ENCODE results near the gene LIG1. TPM values are rescaled to one million over a fixed set of nuclear protein-coding genes. Genes with fewer than 3 reads are reported as not detected.

The LIG1 gene
- total RNA-seq, 2 experiments from 2014 or later, result 200 to 206 TPM

DNA sequence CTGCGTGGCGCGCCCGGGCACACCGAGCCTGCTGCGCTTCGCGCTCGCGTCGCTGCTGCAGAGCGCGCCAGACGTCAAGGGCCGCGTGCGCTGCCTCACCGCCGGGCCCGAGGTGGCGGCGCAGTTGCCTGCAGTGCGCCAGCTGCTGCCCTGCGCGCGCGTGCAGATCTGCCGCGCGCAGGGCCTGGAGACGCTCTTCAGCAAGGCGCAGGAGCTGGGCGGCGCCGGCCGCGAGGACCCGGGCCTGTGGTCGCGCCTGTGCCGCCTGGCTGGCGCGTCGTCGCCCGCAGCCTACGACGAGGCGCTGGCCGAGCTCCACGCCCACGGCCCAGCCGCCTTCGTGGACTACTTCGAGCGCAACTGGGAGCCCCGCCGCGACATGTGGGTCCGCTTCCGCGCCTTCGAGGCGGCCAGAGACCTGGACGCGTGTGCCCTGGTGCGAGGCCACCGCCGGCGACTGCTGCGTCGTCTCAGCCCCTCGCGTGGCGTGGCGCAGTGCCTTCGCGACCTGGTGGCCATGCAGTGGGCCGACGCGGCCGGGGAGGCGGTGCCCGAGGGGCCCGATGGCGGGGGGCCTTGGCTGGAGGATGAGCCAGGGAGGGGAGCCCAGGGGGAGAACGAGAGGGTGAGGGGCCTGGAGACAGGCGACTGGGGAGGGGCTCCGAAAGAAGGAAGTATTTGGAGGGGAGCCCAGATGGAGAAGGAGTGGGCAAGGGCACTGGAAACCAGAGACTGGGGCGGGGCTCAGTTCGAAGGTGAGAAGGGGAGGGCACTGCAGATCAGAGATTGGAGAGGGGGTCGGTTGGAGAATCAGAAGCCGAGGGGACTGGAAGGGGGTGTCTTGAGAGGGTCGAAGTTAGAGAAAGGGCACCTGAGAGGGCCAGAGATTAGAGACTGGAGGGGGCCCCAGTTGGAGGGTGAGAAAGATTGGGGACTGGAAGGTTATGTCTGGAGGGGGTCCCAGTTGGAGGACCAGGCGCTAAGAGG lies 25.0 kb upstream of the LIG1 start:
- Mint-ChIP-seq H3K4me1 (no peaks in the 10 kb centered on the region), H3K27me3 (no peaks in the 10 kb centered on the region), H3K9me3 (no peaks in the 10 kb centered on the region), H3K4me3 (no peak overlapping the region), H3K36me3 (ENCODE audit: low read depth) (peaks cover 4% of the 10 kb centered on the region), H3K27ac (no peak overlapping the region)
- CTCF ChIA-PET, result interaction anchor here (0.6 to 2.5 kb wide), 7 partner anchors 7 to 980 kb away, joined by 3 to 6 read pairs (median 3); no protein-coding TSS in a partner anchor
- DNase-seq, result no peak
- POLR2A ChIA-PET, result no interaction called here

DNA sequence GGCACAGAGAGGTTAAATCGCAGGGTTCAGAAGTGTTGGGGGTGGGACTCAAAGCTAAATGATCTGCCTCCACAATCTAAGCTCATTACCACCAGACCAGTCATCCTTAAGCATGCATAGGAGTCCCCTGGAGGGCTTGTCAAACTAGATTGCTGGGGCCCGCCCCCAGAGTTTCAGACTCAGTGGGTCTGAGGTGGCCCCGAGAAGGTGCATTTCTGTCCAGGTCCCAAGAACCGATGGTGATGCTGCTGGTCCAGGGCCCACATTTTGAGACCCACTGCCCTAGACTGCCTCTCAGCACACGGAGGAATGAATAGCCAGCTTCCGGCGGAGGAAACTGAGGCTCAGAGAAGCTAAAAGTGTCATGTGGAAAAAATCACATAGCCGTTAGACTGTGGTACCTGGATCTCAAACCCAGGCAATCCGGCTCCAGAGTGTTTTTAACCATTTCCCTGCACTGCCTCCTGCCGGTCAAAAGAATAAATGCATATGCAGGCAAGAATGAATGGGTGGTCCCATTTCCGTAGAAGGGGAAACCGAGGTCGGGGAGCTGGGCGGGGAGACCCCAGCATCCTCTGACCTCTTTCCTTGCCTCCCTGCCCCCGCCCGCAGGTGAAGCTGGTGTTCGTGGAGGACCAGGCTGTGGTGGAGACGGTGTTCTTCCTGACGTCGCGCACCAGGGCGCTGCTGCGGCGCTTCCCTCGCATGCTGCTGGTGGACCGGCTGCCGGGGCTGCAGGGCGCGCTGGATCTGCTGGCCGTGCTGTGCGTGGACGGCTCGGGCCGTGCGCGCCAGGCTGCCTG lies 24.1 kb upstream of the LIG1 start:
- ChIA-PET CTCF (interaction anchor here (0.8 to 2.5 kb wide), 6 partner anchors 8 to 65 kb away, joined by 3 to 6 read pairs (median 4); no protein-coding TSS in a partner anchor), POLR2A (no interaction called here)
- Mint-ChIP-seq H3K36me3 (ENCODE audit: low read depth) (peaks cover 7% of the 10 kb centered on the region), H3K4me1 (no peaks in the 10 kb centered on the region), H3K27me3 (no peaks in the 10 kb centered on the region), H3K27ac (no peak overlapping the region), H3K9me3 (no peaks in the 10 kb centered on the region), H3K4me3 (no peak overlapping the region)
- DNase-seq, result peak; percentile 24

DNA sequence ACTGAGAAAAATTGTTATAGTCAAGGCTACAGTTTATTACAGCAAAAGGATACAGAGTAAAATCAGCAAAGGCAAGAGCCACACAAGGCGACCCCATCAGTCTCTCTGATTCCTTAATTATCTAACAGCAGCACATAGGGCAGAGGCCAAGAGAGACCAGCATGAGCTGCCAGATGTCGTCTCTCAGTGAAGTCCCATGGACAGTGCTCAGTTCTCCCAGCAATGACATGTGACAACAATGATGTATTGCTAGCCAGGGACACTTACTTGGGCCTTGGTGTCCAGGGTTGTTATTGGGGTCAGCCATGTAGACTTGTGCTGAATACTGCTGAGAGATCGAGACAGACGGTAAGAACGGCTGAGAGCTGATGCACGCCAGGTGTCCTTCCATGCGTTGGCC lies 22.6 kb upstream of the LIG1 start:
- no peaks in the 10 kb centered on the region for H3K4me1 Mint-ChIP-seq
- no peak for DNase-seq
- ChIA-PET POLR2A (no interaction called here), CTCF (interaction anchor here (0.6 kb wide), 1 partner anchor 23 kb away, joined by 3 read pairs; no protein-coding TSS in a partner anchor)
- H3K4me3 Mint-ChIP-seq, result no peak overlapping the region
- H3K36me3 Mint-ChIP-seq (ENCODE audit: low read depth), result peaks cover 19% of the 10 kb centered on the region
- H3K27me3 Mint-ChIP-seq, result no peaks in the 10 kb centered on the region
- no peak overlapping the region for H3K27ac Mint-ChIP-seq
- H3K9me3 Mint-ChIP-seq, result no peaks in the 10 kb centered on the region

DNA sequence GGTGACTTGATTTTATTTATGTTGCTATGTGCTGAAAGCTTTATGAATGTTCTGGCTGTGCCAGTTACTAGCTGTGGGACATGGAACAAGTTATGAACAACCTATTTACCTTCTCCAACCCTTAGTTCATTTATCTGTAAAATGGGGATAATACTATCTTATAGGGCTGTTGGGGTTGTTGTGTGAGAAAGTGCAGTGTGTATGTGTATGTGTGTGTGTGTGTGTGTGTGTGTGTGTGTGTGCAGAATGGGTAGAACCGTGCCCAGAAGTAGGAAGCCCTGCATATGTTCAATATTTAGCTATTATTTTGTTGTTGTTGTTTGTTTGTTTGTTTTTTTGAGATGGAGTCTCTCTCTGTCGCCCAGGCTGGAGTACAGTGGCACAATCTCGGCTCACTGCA lies 20.7 kb upstream of the LIG1 start:
- H3K36me3 Mint-ChIP-seq (ENCODE audit: low read depth), result peaks cover 20% of the 10 kb centered on the region
- no peaks in the 10 kb centered on the region for H3K9me3 Mint-ChIP-seq
- ChIA-PET POLR2A (no interaction called here), CTCF (interaction anchor here (0.6 to 2.2 kb wide), 5 partner anchors 12 to 389 kb away, joined by 3 to 14 read pairs (median 3); no protein-coding TSS in a partner anchor)
- H3K27me3 Mint-ChIP-seq, result no peaks in the 10 kb centered on the region
- DNase-seq, result no peak
- H3K4me1 Mint-ChIP-seq, result no peaks in the 10 kb centered on the region
- no peak overlapping the region for H3K27ac Mint-ChIP-seq
- H3K4me3 Mint-ChIP-seq, result no peak overlapping the region

DNA sequence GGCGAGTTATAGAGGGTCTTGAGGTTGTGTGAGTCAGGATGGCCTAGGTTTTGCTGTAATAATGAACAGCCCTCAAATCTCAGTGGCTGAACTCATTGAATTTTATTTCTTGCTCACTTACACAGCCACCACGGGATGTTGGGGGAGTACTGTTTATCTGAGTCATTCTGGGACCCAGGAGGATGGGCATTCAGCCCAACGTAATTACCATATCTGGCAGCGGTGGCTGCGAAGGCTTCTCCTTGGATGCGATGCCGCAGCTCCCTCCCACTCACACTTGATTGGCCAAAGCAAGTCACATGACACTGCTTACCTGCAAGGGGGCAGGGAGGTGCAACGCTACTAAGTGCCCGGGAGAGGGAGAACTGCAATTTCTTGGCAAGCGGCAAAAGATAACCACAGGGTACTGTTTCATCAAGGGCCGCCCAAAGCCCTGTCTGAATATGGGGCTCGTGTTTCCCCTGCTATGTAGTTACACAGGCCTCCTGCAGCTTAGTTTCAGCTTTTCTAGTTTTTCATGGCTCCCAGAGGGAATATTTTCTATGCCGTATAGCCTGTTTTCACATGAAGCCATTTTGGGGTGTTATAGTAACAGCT lies 20.2 kb upstream of the LIG1 start:
- no peak for DNase-seq
- Mint-ChIP-seq H3K9me3 (no peaks in the 10 kb centered on the region), H3K27ac (no peak overlapping the region), H3K36me3 (ENCODE audit: low read depth) (peaks cover 20% of the 10 kb centered on the region), H3K4me1 (no peaks in the 10 kb centered on the region), H3K4me3 (no peak overlapping the region), H3K27me3 (no peaks in the 10 kb centered on the region)
- CTCF ChIA-PET, result interaction anchor here (0.9 to 2.2 kb wide), 5 partner anchors 9 to 59 kb away, joined by 3 to 14 read pairs (median 3); no protein-coding TSS in a partner anchor
- POLR2A ChIA-PET, result no interaction called here

DNA sequence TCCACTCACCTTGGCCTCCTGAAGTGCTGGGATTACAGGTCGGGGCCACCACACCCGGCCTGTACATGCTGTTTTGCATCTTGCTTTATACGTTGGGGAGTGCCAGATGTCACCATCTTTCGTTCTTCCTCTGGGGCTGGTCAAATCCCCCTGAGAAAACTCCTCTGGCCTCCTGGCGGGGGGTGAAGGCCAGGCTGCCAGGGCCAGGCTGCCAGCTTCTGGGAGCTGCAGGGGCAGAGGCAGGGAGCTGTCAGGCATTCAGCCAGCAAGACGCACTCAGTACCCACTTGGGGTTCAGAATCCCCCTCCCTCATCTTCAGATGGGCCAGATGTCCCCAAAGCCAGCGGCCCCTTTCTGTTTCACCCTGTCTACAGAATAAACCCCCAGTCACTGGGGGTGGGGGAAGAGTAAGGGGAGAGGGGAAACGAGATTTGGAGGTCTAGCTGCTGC lies 16.4 kb upstream of the LIG1 start:
- Mint-ChIP-seq H3K27ac (no peak overlapping the region), H3K36me3 (ENCODE audit: low read depth) (peaks cover 32% of the 10 kb centered on the region), H3K9me3 (peaks cover 3% of the 10 kb centered on the region), H3K4me3 (no peak overlapping the region), H3K27me3 (no peaks in the 10 kb centered on the region), H3K4me1 (no peaks in the 10 kb centered on the region)
- ChIA-PET POLR2A (no interaction called here), CTCF (interaction anchor here (2.0 kb wide), 1 partner anchor 13 kb away, joined by 7 read pairs; no protein-coding TSS in a partner anchor)
- DNase-seq, result no peak

DNA sequence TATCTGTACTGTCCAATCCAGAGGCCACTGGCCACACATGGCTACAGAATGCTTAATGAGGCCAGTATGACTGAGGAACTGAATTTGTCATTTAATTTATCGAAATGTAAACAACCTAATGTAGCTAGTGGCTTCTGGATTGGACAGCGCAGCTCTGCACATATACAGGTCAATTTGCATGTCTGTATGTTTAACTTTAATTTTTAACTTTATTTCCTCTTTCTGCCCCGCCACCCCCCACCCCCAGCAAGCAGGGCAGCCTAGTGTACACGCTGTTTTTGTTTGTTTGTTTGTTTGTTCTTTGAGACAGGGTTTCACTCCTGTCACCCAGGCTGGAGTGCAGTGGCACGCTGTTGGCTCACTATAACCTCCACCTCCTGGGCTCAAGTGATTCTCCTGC lies 15.9 kb upstream of the LIG1 start:
- H3K36me3 Mint-ChIP-seq (ENCODE audit: low read depth), result peaks cover 37% of the 10 kb centered on the region
- no peak overlapping the region for H3K4me3 Mint-ChIP-seq
- DNase-seq, result no peak
- H3K27ac Mint-ChIP-seq, result no peak overlapping the region
- CTCF ChIA-PET, result interaction anchor here (2.0 kb wide), 1 partner anchor 13 kb away, joined by 7 read pairs; no protein-coding TSS in a partner anchor
- H3K27me3 Mint-ChIP-seq, result no peaks in the 10 kb centered on the region
- POLR2A ChIA-PET, result no interaction called here
- peaks cover 7% of the 10 kb centered on the region for H3K9me3 Mint-ChIP-seq
- H3K4me1 Mint-ChIP-seq, result no peaks in the 10 kb centered on the region

DNA sequence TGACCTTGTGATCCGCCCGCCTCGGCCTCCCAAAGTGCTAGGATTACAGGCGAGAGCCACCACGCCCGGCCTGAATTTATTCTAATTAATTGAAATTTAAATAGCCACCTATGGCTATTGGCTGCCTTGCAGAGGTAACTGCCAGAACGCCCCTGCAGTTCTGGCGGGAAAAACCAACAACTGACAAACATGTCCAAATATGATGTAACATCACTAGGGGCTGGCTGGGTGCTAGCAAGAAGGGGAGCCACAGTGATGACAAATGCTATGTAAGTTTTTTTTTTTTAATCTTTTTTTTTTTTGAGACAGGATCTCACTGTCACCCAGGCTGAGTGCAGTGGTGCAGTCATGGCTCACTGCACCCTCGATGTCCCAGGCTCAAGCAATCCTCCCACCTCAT lies 13.2 kb upstream of the LIG1 start:
- H3K27me3 Mint-ChIP-seq, result no peaks in the 10 kb centered on the region

DNA sequence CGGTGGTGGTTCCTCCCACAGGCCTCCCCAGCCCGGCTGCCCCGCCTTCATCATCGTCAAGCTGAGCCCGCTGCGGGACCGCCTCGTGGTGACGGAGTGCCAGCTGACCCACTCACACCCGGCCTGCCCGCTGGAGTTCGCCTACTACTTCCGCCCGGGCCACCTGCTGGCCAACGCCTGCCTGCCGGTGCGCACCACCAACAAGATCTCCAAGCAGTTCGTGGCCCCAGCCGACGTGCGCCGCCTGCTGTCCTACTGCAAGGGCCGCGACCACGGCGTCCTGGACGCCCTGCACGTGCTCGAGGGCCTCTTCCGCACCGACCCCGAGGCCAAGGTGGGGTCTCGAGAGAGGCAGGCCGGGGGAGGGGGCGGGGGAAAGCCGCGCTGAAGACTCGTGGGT lies 12.3 kb upstream of the LIG1 start:
- Mint-ChIP-seq H3K9me3 (peaks cover 12% of the 10 kb centered on the region), H3K27ac (no peak overlapping the region), H3K27me3 (no peaks in the 10 kb centered on the region), H3K4me3 (no peak overlapping the region), H3K4me1 (no peaks in the 10 kb centered on the region), H3K36me3 (ENCODE audit: low read depth) (peaks cover 38% of the 10 kb centered on the region)
- POLR2A ChIA-PET, result no interaction called here
- DNase-seq, result no peak
- CTCF ChIA-PET, result no interaction called here

More for the DNA sequence above, 13.2 kb upstream of the LIG1 start:
- ChIA-PET CTCF (no interaction called here), POLR2A (no interaction called here)
- Mint-ChIP-seq H3K4me3 (no peak overlapping the region), H3K27ac (no peak overlapping the region), H3K36me3 (ENCODE audit: low read depth) (peaks cover 43% of the 10 kb centered on the region), H3K4me1 (no peaks in the 10 kb centered on the region), H3K9me3 (peaks cover 12% of the 10 kb centered on the region)
- no peak for DNase-seq

DNA sequence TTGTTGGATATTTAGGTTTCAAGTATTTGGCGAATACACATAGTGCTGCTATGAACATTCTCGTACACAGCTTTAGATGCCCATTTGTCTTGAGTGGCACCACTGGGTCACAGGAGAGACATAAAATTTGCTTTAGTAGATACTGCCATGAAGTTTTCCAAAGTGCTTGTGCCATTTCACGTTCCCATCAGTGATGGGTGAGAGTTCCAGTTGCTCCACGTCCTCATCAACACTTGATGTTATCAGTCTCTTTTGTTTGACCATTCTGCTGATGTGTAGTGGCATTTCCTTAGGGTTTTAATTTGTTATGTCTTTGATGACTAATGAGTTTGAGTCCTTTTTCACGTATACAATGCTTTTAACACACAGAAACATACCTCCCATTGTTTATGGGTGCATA lies 11.4 kb upstream of the LIG1 start:
- ChIA-PET CTCF (no interaction called here), POLR2A (no interaction called here)
- no peaks in the 10 kb centered on the region for H3K27me3 Mint-ChIP-seq
- peaks cover 12% of the 10 kb centered on the region for H3K9me3 Mint-ChIP-seq
- no peak overlapping the region for H3K27ac Mint-ChIP-seq
- peaks cover under 1% of the 10 kb centered on the region for H3K4me1 Mint-ChIP-seq
- peaks cover 44% of the 10 kb centered on the region for H3K36me3 Mint-ChIP-seq (ENCODE audit: low read depth)
- DNase-seq, result no peak
- no peak overlapping the region for H3K4me3 Mint-ChIP-seq

DNA sequence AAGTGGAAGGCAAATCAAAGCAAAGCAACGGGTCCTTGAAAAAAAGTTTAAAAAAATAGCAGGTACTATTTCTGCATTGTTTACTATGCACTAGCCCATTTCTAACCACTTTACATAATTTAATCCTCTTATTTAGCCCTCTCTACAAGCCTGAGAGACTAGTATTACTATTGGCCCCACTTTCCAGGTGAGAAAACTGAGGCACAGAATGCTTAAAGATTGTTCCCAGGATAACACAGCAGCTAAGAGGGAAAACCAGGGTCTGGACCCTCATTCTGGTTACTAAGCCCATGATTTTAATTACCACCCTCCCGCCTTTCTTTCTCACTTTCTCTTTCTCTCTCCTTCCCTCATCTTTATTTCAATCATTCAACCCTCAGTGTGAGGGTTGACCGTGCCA lies 6.1 kb upstream of the LIG1 start:
- CTCF ChIA-PET, result no interaction called here
- H3K27me3 Mint-ChIP-seq, result no peaks in the 10 kb centered on the region
- H3K9me3 Mint-ChIP-seq, result peaks cover 6% of the 10 kb centered on the region
- no peak overlapping the region for H3K27ac Mint-ChIP-seq
- DNase-seq, result no peak
- peaks cover 18% of the 10 kb centered on the region for H3K4me1 Mint-ChIP-seq
- no peak overlapping the region for H3K4me3 Mint-ChIP-seq
- peaks cover 53% of the 10 kb centered on the region for H3K36me3 Mint-ChIP-seq (ENCODE audit: low read depth)
- POLR2A ChIA-PET, result interaction anchor here (0.6 kb wide), 1 partner anchor 83 kb away, joined by 3 read pairs; no protein-coding TSS in a partner anchor

DNA sequence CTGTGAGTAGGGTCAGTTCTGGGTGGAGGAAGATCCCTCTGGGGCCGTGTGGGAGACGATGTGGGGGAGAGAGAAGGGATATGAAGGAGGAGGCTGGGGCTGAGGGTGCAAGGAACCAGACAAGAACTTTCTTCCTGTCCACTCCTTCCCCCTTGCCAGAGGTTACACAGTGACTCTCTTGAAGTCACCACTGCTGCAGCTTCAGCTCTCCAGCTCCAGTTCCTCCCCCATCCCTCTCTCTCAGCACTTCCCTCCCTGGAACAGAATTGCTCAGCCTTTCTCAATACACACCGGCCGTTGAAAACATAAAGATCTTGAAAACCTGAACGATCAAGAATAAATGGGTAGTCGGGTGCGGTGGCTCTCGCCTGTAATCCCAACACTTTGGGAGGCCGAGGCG lies 5.4 kb upstream of the LIG1 start:
- Mint-ChIP-seq H3K4me3 (no peak overlapping the region), H3K9me3 (peaks cover 6% of the 10 kb centered on the region), H3K36me3 (ENCODE audit: low read depth) (peaks cover 54% of the 10 kb centered on the region), H3K27me3 (no peaks in the 10 kb centered on the region), H3K4me1 (peaks cover 23% of the 10 kb centered on the region), H3K27ac (no peak overlapping the region)
- DNase-seq, result no peak
- ChIA-PET CTCF (no interaction called here), POLR2A (no interaction called here)

Measured in activated CD4-positive, alpha-beta T cell treated with anti-CD3 and anti-CD28 coated beads, Interleukin-2, amount 10 ng/mL, durations not matched to agents 7 days and 5 days (primary cell).